ENCODE measurements around the gene SLC35F4.

GRCh38 chr14:57714487-57714931 is 151.4 kb downstream of the SLC35F4 start:
- no peak for TF ChIP-seq CTCF (IDR thresholded peaks at IDR 0.05 in 2 of 3, conservative IDR thresholded peaks at IDR 0.05 in 1 of 3; ENCODE audit: borderline replicate concordance in 1 of 3, insufficient read depth in 1 of 3, low read depth in 2 of 3, low read length in 2 of 3)
- TF ChIP-seq EZH2 (IDR thresholded peaks at IDR 0.05): no peak
- TF ChIP-seq ZBTB33 (IDR thresholded peaks at IDR 0.05; ENCODE audit: extremely low read depth, insufficient replicate concordance, low read length): no peak
- no peak for TF ChIP-seq FOSL1 (IDR thresholded peaks at IDR 0.05; ENCODE audit: low read depth)
- no peak for TF ChIP-seq MAX (IDR thresholded peaks at IDR 0.05)
- no peak for TF ChIP-seq ELF1 (IDR thresholded peaks at IDR 0.05; ENCODE audit: borderline replicate concordance, low read depth)
- TF ChIP-seq ZNF274 (IDR thresholded peaks at IDR 0.05; ENCODE audit: low read depth, low read length): no peak
